ENCODE measurements around the gene PTP4A2.

- TF ChIP-seq, protein P1, sequence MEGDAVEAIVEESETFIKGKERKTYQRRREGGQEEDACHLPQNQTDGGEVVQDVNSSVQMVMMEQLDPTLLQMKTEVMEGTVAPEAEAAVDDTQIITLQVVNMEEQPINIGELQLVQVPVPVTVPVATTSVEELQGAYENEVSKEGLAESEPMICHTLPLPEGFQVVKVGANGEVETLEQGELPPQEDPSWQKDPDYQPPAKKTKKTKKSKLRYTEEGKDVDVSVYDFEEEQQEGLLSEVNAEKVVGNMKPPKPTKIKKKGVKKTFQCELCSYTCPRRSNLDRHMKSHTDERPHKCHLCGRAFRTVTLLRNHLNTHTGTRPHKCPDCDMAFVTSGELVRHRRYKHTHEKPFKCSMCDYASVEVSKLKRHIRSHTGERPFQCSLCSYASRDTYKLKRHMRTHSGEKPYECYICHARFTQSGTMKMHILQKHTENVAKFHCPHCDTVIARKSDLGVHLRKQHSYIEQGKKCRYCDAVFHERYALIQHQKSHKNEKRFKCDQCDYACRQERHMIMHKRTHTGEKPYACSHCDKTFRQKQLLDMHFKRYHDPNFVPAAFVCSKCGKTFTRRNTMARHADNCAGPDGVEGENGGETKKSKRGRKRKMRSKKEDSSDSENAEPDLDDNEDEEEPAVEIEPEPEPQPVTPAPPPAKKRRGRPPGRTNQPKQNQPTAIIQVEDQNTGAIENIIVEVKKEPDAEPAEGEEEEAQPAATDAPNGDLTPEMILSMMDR (IDR thresholded peaks at IDR 0.05; ENCODE audit: insufficient read depth, low read depth, low read length): no peak
- no peak for TF ChIP-seq EZH2 (IDR thresholded peaks at IDR 0.05; ENCODE audit: insufficient read depth, low read length)
Measured at GRCh38 chr1:31877544-31877943, 60.6 kb downstream of the PTP4A2 start.
